Thyroid gland (tissue), 4 donors: ENCODE measurements around the gene SMIM9.

Experiments used
- CTCF ChIP-seq, 6 experiments: fragments of 200-600 bp in 3 of 6; fragments of 450-650 bp in 3 of 6; sonication (generic) in 3 of 6; IDR thresholded peaks; one replicate each; pipeline ENCODE4 v1.5.1; 2016 to 2019; ENCODE audit warnings: antibody characterized with exemption in 6 of 6, mild to moderate bottlenecking in 2 of 6, inconsistent platforms in 1 of 6, moderate library complexity in 1 of 6
- POLR2A ChIP-seq, 2 donors: fragments of 450-650 bp; IDR thresholded peaks; one replicate each; pipeline ENCODE4 v1.6.1; 2017; ENCODE audit warnings: antibody characterized with exemption in 2 of 2, mild to moderate bottlenecking in 2 of 2, moderate library complexity in 1 of 2

- TF ChIP-seq CTCF (IDR thresholded peaks at IDR 0.05) (no peak), POLR2A (IDR thresholded peaks at IDR 0.05) (no peak)
These were observed 19.1 kb downstream of the SMIM9 start for GRCh38 chrX:154815274-154815818.
